Adipocyte (in vitro differentiated cells): ENCODE measurements around the gene AQP6.

ENCODE experiments used
- DNase-seq: peaks from one replicate; pipeline ENCODE4 v3.0.0-alpha.2; 2015; ENCODE audit warnings: low read depth
- H3K27me3 ChIP-seq: replicated peaks from 2 replicates; pipeline ENCODE4 v1.7.0; 2013; ENCODE audit warnings: mild to moderate bottlenecking, low read length, moderate library complexity; ENCODE audit not compliant: control insufficient read depth, insufficient read depth
- H3K36me3 ChIP-seq: 2 replicates; pipeline ENCODE4 v1.7.0; 2013; ENCODE audit warnings: low read length, mild to moderate bottlenecking, moderate library complexity; ENCODE audit not compliant: control insufficient read depth, insufficient read depth, severe bottlenecking
- H3K4me1 ChIP-seq: 2 replicates; pipeline ENCODE4 v1.7.0; 2013; ENCODE audit warnings: mild to moderate bottlenecking, low read length, moderate library complexity; ENCODE audit not compliant: control insufficient read depth, insufficient read depth
- H3K4me3 ChIP-seq: 2 replicates; pipeline ENCODE4 v1.7.0; 2013; ENCODE audit warnings: mild to moderate bottlenecking, low read length, moderate library complexity
- H3K9ac ChIP-seq: 2 replicates; pipeline ENCODE4 v1.7.0; 2013; ENCODE audit warnings: mild to moderate bottlenecking, low read length, moderate library complexity
- H3K9me3 ChIP-seq: 2 replicates; pipeline ENCODE4 v1.7.0; 2013; ENCODE audit warnings: mild to moderate bottlenecking, low read length, moderate library complexity; ENCODE audit not compliant: control insufficient read depth

Gene AQP6

DNA sequence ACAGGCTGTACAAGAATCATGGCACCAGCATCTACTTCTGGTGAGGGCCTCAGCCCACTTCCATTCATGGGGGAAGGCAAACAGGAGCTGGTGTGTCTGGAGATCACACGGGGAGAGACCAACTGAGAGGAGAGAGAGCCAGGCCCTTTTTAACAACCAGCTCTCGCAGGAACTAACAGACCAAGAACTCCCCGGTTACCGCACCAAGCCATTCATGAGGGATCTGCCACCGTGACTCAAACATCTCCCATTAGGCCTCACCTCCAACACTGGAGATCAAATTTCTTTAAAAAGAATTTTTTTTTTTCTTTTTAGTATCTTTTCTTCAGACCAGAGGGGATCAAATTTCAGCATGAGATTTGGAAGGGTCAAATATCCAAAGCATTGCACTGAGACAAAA lies 39.0 kb upstream of the AQP6 start:
- DNase-seq, result peak; percentile 58
- H3K27me3 ChIP-seq, result no peaks in the 10 kb centered on the region
- no peaks in the 10 kb centered on the region for H3K36me3 ChIP-seq

DNA sequence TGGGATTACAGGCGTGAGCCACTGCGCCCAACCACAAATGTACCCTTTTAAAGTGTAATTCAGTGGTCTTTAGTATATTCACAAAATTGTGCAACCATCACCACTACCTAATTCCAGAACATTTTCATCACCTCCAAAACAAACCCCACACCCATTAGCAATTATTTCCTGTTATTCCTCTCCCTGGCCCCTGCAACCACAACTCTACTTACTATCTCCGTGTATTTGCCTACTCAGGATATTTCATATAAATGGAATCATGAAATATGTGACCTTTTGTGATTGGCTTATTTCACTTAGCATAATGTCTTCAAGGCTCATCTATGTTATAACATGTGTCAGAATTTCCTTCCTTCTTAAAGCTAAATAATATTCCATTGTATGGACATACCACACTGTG lies 38.2 kb upstream of the AQP6 start:
- Histone ChIP-seq H3K9me3 (no peaks in the 10 kb centered on the region), H3K27me3 (no peaks in the 10 kb centered on the region), H3K9ac (no peak overlapping the region), H3K36me3 (no peaks in the 10 kb centered on the region), H3K4me3 (no peak overlapping the region), H3K4me1 (peaks cover 19% of the 10 kb centered on the region)
- DNase-seq, result no peak

More for the DNA sequence above, 39.0 kb upstream of the AQP6 start:
- Histone ChIP-seq H3K9me3 (no peaks in the 10 kb centered on the region), H3K4me3 (no peak overlapping the region), H3K4me1 (peaks cover 17% of the 10 kb centered on the region), H3K9ac (no peak overlapping the region)

DNA sequence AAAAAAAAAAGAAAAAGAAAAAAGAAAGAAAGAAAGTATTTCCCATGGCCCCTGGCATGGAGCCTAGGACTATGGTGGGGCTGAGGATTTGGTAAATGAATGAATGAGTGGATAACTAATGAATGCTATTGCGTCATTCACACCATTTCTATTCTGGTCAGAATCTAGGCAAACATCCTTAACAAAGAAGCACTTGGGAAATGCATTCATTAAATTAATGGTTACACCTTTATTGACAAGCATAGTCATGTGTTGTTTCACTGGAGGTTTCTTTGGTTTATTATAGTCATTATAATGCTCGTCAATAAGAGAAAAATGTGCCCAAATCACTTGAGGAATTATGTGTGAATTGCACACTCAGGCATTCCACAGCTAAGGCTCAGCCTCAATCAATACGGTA lies 35.8 kb upstream of the AQP6 start:
- Histone ChIP-seq H3K9ac (no peak overlapping the region), H3K27me3 (no peaks in the 10 kb centered on the region), H3K36me3 (no peaks in the 10 kb centered on the region), H3K4me3 (no peak overlapping the region), H3K9me3 (no peaks in the 10 kb centered on the region), H3K4me1 (peaks cover 19% of the 10 kb centered on the region)
- no peak for DNase-seq

DNA sequence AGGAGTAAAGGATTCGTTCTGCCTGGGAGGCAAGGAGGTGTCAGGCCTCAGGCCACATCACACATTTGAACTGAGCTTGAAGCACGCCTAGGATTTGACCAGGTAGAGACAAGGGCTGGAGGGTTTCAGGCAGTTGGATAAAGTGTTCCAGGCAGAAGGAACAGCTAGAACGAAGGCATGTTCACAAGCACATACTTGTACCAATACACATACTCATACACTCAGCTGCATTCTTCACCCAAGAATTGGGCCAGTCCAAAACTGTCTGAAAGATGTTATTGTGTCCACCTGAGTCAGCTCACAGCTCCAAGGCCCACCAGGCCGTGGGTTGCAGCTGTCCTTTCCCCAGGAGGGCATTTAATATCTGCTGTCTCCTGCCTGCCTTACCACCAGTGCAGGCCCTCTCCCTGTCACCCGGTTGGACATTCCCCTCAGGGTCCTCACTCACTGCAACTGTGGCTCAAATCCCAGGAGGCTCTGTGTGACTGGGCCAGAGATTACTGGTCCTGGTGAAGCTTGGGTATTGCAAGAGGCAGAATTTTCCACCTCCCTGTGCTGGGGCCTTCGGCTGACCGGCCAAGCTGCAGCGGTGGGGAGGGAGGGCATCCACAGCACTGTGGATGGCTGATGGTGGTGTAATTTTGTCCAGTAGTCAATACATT lies 35.0 kb upstream of the AQP6 start:
- no peak overlapping the region for H3K9ac ChIP-seq
- H3K27me3 ChIP-seq, result no peaks in the 10 kb centered on the region
- H3K4me1 ChIP-seq, result peaks cover 19% of the 10 kb centered on the region
- H3K36me3 ChIP-seq, result no peaks in the 10 kb centered on the region
- H3K4me3 ChIP-seq, result no peak overlapping the region
- DNase-seq, result no peak
- no peaks in the 10 kb centered on the region for H3K9me3 ChIP-seq

DNA sequence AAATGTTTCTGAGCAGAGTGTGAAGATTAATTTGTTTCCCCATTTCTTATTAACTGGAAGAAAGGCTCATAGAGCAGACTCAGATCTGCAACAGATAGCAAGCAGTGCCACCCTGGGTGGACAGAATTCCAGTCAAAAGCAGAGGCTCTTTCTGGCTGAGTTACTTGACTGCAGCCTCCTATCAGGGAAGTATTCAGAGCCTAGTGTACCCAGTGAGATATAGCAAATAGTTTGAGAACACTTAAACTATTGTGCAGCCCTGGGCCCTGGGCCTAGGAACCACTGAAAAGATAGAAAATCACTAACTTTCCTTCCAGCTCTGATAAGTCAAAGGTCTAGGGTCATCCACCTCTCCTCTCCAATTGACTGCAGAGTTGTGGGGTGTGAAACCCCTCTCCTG lies 33.4 kb upstream of the AQP6 start:
- no peak for DNase-seq
- peaks cover 19% of the 10 kb centered on the region for H3K4me1 ChIP-seq
- H3K27me3 ChIP-seq, result no peaks in the 10 kb centered on the region
- H3K9me3 ChIP-seq, result no peaks in the 10 kb centered on the region
- no peaks in the 10 kb centered on the region for H3K36me3 ChIP-seq
- no peak overlapping the region for H3K4me3 ChIP-seq
- no peak overlapping the region for H3K9ac ChIP-seq

DNA sequence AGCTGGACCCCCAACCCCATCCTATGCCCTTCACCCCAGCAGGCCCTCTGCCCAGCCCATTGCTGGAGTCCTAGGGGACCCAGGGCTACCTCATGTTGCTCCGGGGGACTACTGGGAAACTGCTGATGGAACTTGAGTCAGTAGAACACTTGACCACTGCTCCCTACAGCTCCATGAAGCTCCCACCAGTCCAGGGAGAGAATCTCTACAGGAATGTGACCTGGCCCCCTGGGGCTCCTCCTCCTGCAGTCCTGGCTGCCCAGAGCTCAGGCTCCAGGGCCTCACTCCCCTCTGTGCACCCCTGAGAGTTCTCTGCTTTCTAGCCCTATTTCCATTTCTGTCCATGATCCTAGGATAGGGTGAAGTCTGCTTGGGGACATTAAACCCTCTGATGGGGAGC lies 33.0 kb upstream of the AQP6 start:
- no peaks in the 10 kb centered on the region for H3K27me3 ChIP-seq
- peaks cover 22% of the 10 kb centered on the region for H3K4me1 ChIP-seq
- no peaks in the 10 kb centered on the region for H3K9me3 ChIP-seq
- no peak overlapping the region for H3K9ac ChIP-seq
- no peaks in the 10 kb centered on the region for H3K36me3 ChIP-seq
- H3K4me3 ChIP-seq, result no peak overlapping the region
- no peak for DNase-seq

DNA sequence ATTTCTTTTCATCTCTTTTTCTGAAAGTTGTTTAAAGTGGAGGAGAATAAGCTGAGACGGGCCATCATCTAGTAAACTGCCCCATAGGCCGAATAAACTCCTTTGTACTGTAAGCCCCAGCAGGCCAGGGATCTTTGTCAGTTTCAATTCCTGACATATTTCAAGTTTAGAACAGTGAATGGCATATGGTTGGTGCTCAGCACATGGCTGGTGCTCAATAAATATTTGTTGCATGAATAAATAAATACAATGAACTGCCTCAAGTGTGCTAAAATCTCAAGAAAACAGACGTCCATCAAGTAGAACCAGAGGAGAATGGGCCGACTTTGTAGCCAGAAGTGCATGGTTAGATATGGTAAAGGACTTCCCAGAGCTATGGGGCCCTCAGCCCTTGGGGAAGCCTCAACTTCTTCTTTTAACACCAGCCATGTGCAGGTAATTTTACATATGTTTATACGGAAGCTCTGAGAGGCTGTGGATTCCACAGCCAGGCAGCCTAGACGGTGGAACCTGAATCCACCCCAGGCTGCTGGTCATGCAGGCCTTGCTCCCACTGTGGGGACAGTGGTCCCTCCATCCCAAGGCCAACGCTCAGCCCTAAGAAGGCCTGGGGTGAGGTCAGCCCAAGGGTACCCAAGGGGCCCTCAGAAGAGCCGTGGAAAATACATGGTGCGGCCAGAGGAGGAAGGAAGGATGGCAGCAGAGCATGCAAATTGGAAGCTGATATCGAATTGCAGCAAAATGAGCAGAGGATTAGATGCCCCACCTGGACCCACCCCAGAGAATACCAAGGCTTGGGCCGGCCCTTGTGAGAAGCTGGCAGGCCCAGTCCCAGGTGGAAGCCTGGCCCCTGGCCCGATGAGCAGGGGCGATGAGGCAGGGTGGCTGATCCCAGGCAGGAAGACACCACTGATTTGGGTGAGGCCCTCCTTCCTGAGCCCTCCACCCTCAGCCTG lies 30.9 kb upstream of the AQP6 start:
- H3K9ac ChIP-seq, result no peak overlapping the region
- H3K36me3 ChIP-seq, result no peaks in the 10 kb centered on the region
- DNase-seq, result no peak
- no peaks in the 10 kb centered on the region for H3K9me3 ChIP-seq
- H3K27me3 ChIP-seq, result no peaks in the 10 kb centered on the region
- H3K4me1 ChIP-seq, result peaks cover 40% of the 10 kb centered on the region
- no peak overlapping the region for H3K4me3 ChIP-seq

DNA sequence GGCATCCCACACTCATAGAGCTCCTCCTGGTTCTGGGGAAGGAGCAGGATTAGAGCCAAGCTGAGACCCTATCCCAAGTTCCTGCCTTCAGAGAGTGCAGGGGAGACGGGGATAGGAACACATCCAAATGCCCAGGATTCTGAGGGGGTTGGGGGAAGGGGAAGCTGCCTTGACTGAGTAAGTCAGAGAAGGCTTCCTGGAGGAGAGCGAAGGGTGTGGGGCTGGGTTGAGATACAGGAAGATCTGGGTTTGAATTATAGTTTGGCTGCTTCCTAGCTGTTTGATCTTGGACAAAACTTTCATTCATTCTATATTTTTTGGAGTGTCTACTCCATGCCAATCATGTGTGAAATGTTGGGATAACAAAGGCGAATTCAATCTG lies 30.2 kb upstream of the AQP6 start:
- no peaks in the 10 kb centered on the region for H3K27me3 ChIP-seq

DNA sequence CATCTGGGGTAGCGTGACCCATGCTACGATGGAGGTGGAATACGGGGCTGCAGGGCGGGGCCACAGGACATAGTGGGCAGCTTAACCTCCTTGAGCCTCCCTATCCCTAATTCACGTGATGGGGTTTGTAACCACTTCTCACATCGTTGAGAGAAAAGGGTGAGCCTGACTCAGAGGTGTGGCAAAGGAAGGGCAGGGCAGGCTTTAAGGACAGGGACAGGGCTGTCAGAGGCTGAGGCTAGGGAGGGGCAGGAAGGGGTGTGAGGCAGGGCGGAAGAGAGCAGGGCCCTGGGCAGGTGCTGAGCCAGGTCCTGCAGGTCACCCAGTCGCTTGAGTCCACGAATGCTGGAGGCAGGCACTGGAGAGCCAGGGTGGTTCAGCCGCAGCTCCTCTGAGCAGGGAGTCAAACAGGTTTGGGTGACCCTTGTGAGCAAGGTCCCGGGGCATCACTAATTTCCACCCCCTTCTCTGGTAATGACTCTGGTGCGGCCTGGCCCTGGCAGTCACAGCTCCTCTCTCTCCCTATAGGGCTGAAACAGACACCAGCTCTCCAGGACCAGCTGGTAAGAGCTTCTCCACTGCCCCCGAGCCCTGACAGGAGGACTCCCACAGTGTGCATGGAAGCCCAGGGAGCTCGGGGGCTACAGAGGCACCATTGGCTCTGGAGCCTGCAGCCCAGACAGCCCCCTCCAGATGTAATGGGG lies 29.7 kb upstream of the AQP6 start:
- no peak overlapping the region for H3K4me3 ChIP-seq
- H3K27me3 ChIP-seq, result no peaks in the 10 kb centered on the region
- no peaks in the 10 kb centered on the region for H3K9me3 ChIP-seq
- H3K9ac ChIP-seq, result no peak overlapping the region
- peaks cover 34% of the 10 kb centered on the region for H3K4me1 ChIP-seq
- no peak for DNase-seq
- H3K36me3 ChIP-seq, result no peaks in the 10 kb centered on the region

More for the DNA sequence above, 30.2 kb upstream of the AQP6 start:
- Histone ChIP-seq H3K9me3 (no peaks in the 10 kb centered on the region), H3K4me3 (no peak overlapping the region), H3K36me3 (no peaks in the 10 kb centered on the region), H3K9ac (no peak overlapping the region), H3K4me1 (peaks cover 39% of the 10 kb centered on the region)
- DNase-seq, result no peak

DNA sequence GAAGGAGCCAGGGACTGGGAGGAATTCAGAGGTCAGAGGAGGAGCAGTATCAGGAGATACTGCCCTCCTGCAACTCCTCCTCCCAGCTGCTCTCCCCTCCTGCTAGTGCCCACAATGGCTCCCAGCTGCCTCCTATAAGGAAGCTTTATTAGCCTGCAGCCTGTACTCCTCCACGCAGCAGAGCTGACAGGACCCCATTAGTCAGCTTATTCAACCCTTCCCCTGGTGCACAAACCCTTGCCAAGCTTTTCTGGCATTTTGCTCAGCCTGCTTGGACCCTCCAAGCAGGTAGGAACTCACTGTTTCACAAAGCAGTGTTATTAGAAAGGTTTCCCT lies 29.2 kb upstream of the AQP6 start:
- Histone ChIP-seq H3K9ac (no peak overlapping the region), H3K27me3 (no peaks in the 10 kb centered on the region)
- no peak for DNase-seq

DNA sequence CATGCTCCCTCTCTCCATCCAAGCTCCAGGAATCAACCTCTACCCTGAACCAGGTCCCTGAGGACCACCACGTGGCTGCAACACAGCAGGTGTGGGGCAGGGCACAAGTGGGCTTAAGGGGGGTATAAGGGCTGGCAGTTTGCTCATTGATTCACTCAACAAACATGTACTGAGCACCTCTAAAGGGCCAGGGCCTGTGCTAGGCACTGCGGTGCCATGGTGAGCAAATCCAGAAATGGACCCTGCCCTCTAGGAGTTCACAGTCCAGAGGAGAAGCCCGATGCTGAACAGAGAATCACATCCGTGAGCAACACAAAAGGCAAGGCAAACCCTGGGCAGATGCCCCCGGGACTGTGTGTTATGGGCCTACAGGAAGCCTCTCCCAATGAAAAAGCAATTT lies 28.7 kb upstream of the AQP6 start:
- Histone ChIP-seq H3K36me3 (no peaks in the 10 kb centered on the region), H3K9me3 (no peaks in the 10 kb centered on the region), H3K4me1 (peaks cover 33% of the 10 kb centered on the region), H3K4me3 (no peak overlapping the region), H3K9ac (no peak overlapping the region), H3K27me3 (no peaks in the 10 kb centered on the region)
- no peak for DNase-seq

More for the DNA sequence above, 29.2 kb upstream of the AQP6 start:
- no peaks in the 10 kb centered on the region for H3K9me3 ChIP-seq
- H3K4me3 ChIP-seq, result no peak overlapping the region
- H3K36me3 ChIP-seq, result no peaks in the 10 kb centered on the region
- H3K4me1 ChIP-seq, result peaks cover 33% of the 10 kb centered on the region
